COLO829 (cell line): ENCODE data around the gene PRR36.
"Not testable (repeated sequence)": the region's sequence is repeated elsewhere in the genome, so short reads cannot be mapped to it uniquely, and the experiment has no call there.

Experiments
- DNase-seq: peaks from one replicate; pipeline ENCODE4 v3.0.0; 2012; ENCODE audit warnings: low spot score

PRR36 gene

GRCh38 chr19:7898967-7899366 lies 24.8 kb upstream of the PRR36 start:
- no peak for DNase-seq

GRCh38 chr19:7897292-7897691 lies 23.1 kb upstream of the PRR36 start:
- DNase-seq = no peak

- DNase-seq = no peak
Observed at GRCh38 chr19:7895565-7895964, 21.4 kb upstream of the PRR36 start.

DNA sequence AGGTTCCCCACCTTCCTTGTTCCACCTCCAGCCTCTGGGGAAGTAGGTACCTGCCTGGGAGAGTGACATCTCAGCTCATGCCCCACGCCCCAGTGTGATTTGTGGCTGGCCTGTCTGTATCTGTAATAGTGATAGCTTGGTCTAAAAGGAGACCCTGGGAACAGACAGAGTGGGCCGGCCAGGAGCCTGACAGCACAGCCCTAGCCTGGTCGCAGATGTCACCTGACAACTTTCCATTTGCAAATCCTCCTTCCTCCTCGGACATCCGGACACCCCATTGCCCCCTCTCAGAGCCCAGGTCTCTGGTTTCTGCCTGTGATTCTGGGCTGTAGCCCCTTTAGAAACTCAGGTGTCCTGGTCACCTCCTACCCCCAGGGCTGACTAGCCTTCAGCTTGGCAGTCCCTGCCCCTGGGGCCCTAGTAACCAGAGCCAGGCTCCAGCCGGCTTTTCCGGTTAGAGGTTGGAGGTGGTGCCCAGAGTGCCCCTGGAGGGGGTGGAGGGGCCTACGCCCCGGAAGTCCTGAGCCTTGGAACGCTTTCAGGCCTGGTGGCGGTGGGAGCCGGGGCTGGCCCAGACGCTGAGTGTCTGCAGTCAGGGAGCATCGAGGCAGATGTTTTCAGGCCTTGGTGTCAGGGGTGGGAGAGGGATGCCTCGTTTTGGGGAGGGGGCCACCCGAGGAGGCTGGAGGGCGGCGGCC lies 20.6 kb upstream of the PRR36 start:
- no peak for DNase-seq

- DNase-seq = not testable (repeated sequence)
Observed at GRCh38 chr19:7893362-7894101, 19.3 kb upstream of the PRR36 start.

- DNase-seq = no peak
Observed at GRCh38 chr19:7888826-7889217, 14.6 kb upstream of the PRR36 start.

DNA sequence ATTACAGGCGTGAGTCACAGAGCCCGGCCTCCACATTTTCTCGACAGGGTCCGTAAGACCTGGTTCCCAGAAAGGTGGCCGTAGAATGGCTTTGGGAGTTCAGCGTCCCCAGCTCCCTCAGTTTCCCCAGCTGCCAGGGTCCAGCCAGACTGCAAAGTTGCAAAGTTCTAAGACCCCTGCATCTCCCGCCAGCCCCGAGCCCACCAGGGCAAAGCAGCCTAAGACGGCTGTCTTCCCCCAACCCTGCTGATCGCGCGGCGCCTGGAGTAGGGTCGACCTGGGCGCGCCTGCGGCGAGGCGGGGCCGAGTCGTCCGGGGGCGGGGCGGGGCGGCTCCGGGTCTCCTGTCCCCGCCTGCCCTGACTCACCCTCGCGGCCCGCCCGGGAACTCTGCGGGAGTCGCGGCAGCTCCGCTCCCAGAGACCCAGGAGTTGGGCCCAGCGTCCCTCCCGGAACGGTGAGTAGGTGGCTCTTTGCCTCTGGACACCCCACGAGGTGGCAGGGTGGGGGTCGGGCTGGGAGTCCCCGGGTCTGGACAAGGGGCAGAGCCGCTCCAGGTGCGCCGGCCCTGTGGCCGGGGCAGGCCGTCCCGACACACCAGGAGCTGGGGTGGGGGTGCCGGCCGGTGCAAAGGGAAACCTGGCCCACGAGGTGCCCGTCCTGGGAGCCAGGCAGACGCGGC lies 14.1 kb upstream of the PRR36 start, which contains the start of gene LRRC8E:
LRRC8E (plus strand) TSS at position 366 of the 681 bp plus-strand sequence. CDS start 7,094 bp downstream, outside the sequence.
- peak; percentile 42 for DNase-seq

DNA sequence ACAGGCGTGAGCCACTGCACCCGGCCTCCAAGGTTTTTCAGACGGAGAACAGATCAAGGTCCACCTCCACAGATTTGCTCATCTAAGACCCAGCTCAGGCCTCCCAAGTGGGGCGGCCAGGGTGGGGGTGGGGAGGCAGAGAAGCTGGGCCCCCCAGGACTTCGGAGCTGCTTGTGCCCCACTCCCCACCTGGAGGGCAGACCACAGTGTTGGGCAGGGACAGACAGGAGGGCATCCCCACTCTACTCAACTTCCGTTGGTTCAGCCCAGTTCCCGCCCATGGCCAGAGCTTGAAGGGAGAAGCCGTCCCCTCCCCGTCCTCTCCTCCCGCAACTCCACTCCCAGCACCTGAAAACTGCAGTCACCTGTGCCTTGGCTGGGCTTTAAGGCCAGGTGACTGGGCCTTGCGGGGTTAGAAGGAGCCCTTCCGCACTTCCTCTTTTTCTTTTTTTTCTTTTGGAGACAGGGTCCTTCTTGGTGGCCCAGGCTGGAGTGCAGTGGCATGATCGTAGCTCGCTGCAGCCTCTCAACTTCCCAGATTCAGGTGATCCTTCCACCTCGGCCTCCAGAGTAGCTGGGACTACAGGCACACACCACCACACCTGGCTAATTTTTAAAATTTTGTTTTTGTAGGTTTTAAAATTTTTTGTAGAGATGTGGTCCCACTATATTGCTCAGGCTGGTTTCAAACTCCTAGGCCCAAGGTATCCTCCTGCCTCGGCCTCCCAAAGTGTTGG lies 13.4 kb upstream of the PRR36 start:
- DNase-seq = no peak

DNA sequence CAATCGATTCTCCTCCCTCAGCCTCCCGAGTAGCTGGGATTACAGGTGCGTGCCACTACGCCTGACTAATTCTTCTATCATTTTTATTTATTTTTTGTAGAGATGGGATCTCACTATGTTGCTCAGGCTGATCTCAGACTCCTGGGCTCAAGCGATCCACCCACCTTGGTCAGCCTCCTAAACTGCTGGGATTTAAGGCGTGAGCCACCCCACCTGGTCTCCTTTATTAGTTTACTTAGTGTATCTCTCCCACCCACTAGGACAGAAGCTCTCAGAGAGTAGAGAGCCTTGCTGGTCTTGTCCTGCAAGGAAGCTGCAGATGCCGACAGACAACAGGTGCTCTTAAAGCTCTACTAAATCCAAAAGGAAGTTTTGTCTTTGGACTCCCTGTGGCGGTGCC lies 11.6 kb upstream of the PRR36 start:
- DNase-seq = no peak

DNA sequence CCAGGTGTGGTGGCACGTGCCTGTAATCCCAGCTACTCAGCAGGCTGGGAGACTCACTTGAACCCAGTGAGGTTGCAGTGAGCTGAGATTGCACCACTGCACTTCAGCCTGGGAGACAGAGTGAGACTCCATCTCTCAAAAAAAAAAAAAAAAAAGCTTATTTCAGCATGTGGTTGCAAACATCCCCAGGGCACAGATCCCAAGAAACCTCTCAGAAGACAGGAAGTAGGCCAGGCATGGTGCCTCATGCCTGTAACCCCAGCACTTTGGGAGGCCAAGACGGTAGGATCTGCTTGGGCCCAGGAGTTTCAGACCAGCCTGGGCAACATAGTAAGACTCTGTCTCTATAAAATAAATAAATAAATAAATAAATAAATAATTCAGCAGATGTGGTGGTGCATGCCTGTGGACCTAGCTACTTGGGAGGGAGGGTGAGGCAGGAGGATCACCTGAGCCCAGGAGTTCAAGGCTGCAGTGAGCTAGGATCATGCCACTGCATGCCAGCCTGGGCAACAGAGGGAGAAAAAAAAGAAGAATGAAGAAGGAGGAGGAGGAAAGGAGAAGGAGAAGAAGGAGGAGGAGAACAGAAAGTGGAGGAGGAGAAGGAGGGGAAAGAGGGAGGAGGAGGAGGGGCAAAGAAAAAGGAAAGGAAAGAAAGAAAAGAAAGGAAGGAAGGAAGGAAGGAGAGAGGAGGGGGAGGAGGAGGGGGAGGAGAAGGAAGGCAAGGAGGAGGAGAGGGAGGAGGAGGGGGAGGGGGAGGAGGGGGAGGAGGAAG lies 9.8 kb upstream of the PRR36 start:
- no peak for DNase-seq

GRCh38 chr19:7883105-7883504 lies 8.9 kb upstream of the PRR36 start:
- no peak for DNase-seq

- DNase-seq = no peak
Observed at GRCh38 chr19:7881910-7882309, 7.7 kb upstream of the PRR36 start.

DNA sequence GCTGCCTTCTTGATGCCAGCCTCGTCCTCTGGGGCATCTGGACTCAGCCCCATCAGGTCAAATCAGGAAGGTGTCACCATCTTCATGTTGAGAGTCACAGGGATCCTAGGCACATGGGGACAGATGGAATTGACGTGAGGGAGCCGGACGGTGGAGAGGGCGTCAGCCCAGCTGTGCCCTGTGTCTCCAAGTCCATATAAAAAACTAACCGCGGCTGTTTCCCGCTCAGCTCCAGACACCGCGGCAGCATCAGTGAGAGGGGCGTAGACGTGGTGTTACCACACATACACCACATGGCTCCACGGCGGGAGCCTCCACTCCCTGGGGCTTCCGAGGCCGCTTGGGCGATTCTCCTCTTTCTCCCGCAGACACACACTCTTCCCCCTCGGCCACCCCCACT lies 5.6 kb upstream of the PRR36 start:
- no peak for DNase-seq

GRCh38 chr19:7879111-7879807 lies 5.1 kb upstream of the PRR36 start:
- no peak for DNase-seq

DNA sequence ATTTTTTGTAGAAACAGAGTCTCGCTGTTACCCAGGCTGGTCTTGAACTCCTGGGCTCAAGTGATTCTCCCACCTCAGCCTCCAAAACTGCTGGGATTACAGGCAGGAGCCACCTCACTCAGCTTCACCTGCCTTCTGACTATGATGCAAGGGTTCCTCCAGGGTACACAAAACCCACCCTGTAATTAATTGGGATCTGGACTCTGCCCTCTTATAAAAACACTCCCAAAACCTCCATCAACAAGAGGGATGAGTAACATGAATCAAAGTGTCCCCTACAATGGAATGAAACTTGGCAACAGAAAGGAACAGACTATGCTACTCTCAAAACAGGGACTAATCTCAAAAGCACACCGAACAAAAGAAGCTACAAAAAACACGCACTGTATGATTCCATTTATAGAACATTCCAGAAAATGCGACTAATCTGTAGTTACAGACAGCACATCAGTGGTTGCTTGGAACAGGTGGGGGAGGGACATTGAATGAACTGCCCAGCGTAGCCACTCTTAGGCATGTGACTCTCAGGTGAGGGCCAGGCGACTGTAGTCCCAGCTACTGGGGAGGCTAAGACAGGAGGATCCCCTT lies 3.2 kb upstream of the PRR36 start:
- DNase-seq = no peak

- no peak for DNase-seq
Observed at GRCh38 chr19:7874897-7875273, 695 bp upstream of the PRR36 start.

GRCh38 chr19:7873304-7874075 lies 700 bp downstream of the PRR36 start:
- no peak for DNase-seq

DNA sequence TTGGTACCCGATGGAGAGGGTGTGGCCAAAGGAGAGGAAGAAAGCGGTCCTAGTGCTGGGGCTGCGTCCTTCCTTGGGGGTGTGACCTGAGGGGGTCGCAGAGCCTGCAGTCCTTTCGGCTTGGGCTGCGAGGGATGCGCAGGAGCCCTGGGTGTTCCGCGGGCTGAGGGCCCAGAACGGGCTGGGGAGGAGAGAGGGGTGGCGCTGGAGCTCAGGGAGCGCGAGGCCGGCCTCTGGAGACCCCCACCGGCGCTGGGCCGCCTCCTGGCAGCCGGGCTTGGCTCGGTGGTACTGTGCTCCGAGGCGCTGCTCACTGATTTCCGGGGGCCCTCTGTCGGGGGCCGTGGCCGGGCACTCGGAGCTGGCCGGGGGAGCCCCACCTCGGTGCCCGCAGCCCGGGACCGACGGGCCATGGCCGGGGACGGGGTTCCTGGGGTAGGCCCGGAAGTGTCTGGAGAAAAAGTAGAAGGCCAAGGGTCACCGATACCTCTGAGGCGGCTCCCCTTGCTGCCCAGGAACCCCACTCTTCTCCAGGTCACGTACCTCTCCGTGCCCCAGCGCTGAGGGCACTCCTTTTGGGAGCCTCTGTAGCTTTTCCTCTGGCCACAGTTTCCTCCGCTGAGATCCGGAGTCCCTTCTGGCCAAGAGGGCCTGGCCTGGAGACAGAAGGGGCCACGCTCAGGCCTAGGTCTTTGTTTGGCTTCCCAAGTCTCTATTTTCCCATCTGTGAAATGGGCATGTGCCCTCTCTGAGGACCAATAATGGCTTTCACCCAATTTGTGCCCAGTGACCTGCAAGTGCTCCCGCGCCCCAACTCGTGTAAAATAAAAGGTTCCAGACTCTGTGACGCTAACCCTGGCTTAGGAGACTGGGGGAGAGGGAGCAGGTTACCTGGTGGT lies 1.6 kb downstream of the PRR36 start:
- no peak for DNase-seq
